ENCODE data around the gene JAG1.
A peak's percentile ranks its signal among the peaks of the same experiment; 100 is the strongest.
"Not testable (repeated sequence)": the region's sequence is repeated elsewhere in the genome, so short reads cannot be mapped to it uniquely, and the experiment has no call there.

The JAG1 gene

DNA sequence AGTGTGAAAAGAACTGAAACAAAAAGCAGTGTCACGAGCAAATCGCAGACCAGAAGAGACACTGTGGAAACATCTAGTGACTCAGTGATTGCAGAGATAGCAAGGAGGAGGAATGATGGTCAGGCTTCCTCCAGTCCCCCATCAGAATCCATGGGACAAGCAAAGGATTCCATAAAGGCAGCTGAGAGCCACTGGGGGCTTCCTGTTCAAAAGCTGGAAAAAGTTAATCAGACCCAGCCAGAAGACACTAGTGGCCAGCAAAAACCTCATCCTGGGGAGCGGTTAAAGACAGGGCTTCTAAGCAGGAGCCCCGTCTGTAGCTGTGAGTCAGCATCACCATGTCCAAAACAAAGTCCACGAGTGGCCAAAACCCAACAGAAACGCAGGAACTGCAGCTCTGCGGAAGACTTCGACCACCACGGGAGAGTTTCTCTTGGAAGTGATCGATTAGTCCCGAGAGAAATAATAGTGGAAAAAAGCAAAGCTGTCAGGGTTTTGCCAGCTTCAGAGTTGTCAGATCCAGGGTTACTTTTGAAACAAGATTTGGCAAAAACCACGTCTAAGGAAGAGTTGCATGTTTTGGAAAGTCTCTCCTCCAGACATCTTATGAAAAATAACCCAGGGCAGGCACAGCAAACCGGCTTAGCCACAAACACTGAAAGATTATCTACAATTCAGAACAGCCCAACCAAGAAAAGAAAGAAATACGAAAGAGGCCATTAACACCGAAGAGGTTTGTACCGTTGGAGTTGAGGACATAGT is 51.0 kb downstream of the JAG1 start:
- no peak for DNase-seq (ENCODE audit: low read depth)
- no peak overlapping the region for H3K4me3 ChIP-seq (ENCODE audit: low read length)
- TF ChIP-seq, protein P1, sequence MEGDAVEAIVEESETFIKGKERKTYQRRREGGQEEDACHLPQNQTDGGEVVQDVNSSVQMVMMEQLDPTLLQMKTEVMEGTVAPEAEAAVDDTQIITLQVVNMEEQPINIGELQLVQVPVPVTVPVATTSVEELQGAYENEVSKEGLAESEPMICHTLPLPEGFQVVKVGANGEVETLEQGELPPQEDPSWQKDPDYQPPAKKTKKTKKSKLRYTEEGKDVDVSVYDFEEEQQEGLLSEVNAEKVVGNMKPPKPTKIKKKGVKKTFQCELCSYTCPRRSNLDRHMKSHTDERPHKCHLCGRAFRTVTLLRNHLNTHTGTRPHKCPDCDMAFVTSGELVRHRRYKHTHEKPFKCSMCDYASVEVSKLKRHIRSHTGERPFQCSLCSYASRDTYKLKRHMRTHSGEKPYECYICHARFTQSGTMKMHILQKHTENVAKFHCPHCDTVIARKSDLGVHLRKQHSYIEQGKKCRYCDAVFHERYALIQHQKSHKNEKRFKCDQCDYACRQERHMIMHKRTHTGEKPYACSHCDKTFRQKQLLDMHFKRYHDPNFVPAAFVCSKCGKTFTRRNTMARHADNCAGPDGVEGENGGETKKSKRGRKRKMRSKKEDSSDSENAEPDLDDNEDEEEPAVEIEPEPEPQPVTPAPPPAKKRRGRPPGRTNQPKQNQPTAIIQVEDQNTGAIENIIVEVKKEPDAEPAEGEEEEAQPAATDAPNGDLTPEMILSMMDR (conservative IDR thresholded peaks at IDR 0.05; ENCODE audit: low read depth, low read length), result no peak

DNA sequence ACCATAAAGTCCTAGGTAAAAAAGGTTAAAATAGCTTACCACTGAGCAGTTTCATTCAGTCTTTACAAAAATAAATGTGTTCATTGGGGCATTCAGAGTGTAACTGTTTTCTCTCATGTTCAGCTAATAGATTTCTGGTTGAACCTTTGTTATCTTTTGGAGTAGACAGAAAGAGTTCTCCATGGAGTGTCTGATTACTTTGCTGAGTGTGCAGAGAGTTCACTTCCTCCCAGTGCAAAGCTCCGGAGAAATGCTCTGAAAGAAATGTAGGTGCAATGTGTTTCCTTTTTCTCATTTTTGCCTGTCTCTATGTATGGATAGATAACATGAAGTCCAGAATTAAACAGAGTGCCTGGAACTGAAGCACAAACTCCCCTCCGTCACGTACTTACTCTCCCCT is 52.6 kb downstream of the JAG1 start:
- H3K4me3 ChIP-seq (ENCODE audit: low read length), result no peak overlapping the region
- TF ChIP-seq, protein P1 (conservative IDR thresholded peaks at IDR 0.05; ENCODE audit: low read depth, low read length), result no peak
- no peak for DNase-seq (ENCODE audit: low read depth)

GRCh38 chr20:10619427-10619826 is 54.4 kb downstream of the JAG1 start:
- H3K4me3 ChIP-seq (ENCODE audit: low read length), result no peak overlapping the region
- DNase-seq (ENCODE audit: low read depth), result peak; percentile 84
- TF ChIP-seq, protein P1 (conservative IDR thresholded peaks at IDR 0.05; ENCODE audit: low read depth, low read length), result no peak

GRCh38 chr20:10618611-10619245 is 55.1 kb downstream of the JAG1 start:
- TF ChIP-seq, protein P1 (conservative IDR thresholded peaks at IDR 0.05; ENCODE audit: low read depth, low read length), result no peak
- H3K4me3 ChIP-seq (ENCODE audit: low read length), result no peak overlapping the region
- no peak for DNase-seq (ENCODE audit: low read depth)

DNA sequence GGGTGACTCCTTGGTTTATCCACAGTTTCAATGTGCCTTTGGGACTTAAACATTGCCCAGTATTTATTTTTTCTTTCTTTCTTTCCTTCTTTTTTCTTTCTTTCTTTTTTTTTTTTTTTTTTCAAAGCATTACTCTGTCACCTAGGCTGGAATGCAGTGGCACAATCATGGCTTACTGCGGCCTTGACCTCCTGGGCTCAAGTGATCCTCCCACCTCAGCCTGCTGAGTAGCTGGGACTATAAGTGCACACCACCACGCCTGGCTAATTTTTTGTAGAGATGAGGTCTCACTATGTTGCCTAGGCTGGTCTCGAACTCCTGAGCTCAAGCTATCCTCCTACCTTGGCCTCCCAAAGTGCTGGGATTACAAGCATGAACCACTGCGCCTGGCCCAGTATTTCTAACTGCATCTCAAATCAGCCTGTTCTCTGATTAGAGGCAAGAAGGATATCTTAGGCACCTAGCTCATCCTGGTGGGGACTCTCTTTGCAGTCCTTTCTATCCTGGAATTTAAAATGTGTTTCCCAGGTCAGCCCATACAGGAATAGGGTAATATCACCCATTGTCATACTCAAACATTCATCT is 56.2 kb downstream of the JAG1 start:
- H3K4me3 ChIP-seq (ENCODE audit: low read length); DNase-seq (ENCODE audit: low read depth): not testable (repeated sequence)

GRCh38 chr20:10616212-10616611 is 57.6 kb downstream of the JAG1 start:
- DNase-seq (ENCODE audit: low read depth), result no peak
- TF ChIP-seq, protein P1 (conservative IDR thresholded peaks at IDR 0.05; ENCODE audit: low read depth, low read length), result no peak
- no peak overlapping the region for H3K4me3 ChIP-seq (ENCODE audit: low read length)

DNA sequence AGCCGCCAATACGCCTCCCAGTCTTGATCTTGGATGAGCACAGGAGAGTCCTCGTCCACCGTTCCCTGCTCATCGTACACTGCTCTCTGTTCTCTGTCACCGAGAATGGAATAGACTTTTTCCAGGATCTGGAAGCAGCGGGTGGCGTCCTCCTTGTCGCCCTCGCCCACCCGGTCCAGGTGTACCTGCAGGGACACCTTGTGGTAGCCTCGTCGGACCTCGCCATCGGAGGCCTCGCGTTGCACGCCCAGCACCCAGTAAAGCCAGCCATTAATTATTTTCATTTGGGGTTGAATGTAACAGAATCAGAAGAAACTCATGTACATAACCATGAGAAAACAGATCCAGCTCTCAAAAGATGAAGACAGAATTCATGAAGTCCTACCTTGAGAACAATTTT is 59.9 kb downstream of the JAG1 start:
- TF ChIP-seq, protein P1 (conservative IDR thresholded peaks at IDR 0.05; ENCODE audit: low read depth, low read length), result no peak
- H3K4me3 ChIP-seq (ENCODE audit: low read length), result no peak overlapping the region
- DNase-seq (ENCODE audit: low read depth), result no peak

DNA sequence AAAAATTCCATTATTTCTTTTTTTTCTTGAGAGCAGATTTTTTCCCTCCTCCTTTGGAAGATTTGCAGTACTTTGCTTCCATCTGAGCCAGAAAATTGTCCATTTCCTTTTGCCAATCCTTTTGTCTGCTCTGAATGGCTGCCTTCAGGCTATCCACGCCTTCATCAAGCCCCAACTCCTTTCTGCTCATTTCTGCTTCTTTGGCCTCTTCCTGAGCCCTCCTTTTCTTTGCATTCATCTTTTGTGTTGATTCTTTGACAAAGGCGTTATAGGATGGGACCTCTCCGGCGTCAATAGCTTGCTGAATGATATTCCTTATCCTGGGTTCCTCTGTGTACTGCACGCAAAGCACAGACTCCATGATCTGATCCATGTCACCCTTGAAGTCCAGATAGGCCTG is 60.4 kb downstream of the JAG1 start:
- not testable (repeated sequence) for DNase-seq (ENCODE audit: low read depth); H3K4me3 ChIP-seq (ENCODE audit: low read length)

Measured in retinal pigment epithelial cell (primary cell).